Thyroid gland (tissue), 4 donors: Measurements from ENCODE around the gene IFT81.

Experiments used
- POLR2A ChIP-seq, 2 donors: fragments of 450-650 bp; IDR thresholded peaks; one replicate each; pipeline ENCODE4 v1.6.1; 2017; ENCODE audit warnings: antibody characterized with exemption in 2 of 2, mild to moderate bottlenecking in 2 of 2, moderate library complexity in 1 of 2
- TF ChIP-seq, protein P1 (sequence below), 6 experiments: fragments of 200-600 bp in 3 of 6; fragments of 450-650 bp in 3 of 6; sonication (generic) in 3 of 6; IDR thresholded peaks; one replicate each; pipeline ENCODE4 v1.5.1; 2016 to 2019; ENCODE audit warnings: antibody characterized with exemption in 6 of 6, mild to moderate bottlenecking in 2 of 6, inconsistent platforms in 1 of 6, moderate library complexity in 1 of 6

DNA sequence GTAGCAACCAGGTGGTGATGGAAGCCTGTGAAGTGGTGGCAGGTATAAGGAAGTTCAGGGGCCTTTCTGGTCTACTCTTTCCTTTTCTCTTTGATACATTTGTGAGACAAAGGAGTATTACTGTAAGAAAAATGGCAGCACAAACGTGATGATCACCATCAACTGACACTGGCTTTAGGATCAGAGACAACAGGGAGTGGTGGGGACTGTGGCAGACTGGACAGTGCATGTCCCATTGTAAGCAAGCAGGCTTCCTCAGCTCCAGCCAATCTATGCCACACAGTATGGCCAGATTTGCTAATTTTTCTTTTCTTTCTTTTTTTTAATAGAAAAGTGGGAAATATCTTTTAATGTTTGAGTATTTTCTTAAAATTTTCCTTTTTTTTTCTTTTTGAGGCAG lies 19.0 kb upstream of the IFT81 start:
- TF ChIP-seq, protein P1, sequence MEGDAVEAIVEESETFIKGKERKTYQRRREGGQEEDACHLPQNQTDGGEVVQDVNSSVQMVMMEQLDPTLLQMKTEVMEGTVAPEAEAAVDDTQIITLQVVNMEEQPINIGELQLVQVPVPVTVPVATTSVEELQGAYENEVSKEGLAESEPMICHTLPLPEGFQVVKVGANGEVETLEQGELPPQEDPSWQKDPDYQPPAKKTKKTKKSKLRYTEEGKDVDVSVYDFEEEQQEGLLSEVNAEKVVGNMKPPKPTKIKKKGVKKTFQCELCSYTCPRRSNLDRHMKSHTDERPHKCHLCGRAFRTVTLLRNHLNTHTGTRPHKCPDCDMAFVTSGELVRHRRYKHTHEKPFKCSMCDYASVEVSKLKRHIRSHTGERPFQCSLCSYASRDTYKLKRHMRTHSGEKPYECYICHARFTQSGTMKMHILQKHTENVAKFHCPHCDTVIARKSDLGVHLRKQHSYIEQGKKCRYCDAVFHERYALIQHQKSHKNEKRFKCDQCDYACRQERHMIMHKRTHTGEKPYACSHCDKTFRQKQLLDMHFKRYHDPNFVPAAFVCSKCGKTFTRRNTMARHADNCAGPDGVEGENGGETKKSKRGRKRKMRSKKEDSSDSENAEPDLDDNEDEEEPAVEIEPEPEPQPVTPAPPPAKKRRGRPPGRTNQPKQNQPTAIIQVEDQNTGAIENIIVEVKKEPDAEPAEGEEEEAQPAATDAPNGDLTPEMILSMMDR (IDR thresholded peaks at IDR 0.05) = no peak
- no peak for TF ChIP-seq POLR2A (IDR thresholded peaks at IDR 0.05)
